HepG2 (cell line): Measurements from ENCODE around the gene VPS18. TPM values are rescaled to one million over a fixed set of nuclear protein-coding genes. Genes with fewer than 3 reads are reported as not detected.

ENCODE experiments used
- ATAC-seq: fragments of 200-7000 bp; cut with Tn5 transposase; 3 replicates; pipeline ENCODE4 v1.9.1; 2020; ENCODE audit warnings: mild to moderate bottlenecking, moderate library complexity
- BruUV-seq: library from RNA; stranded (reverse); fragments of 400-500 nt; replicated peaks from 2 replicates; lab custom pipeline; 2021; lab: Mats Ljungman, UMichigan
- CTCF ChIA-PET: fragments of 300-600 bp; formaldehyde crosslinking; extraction: SDS; loops from one replicate; lab custom pipeline; 2021; ENCODE audit warnings: low total read pairs, inconsistent platforms, low intra/inter-chr PET ratio; lab: Yijun Ruan, JAX
- POLR2A ChIA-PET: fragments of 350-600 bp; sonication (Branson Sonifier 250); formaldehyde crosslinking; loops from one replicate; lab custom pipeline; 2020; ENCODE audit warnings: antibody characterized with exemption, inconsistent platforms; lab: Yijun Ruan, JAX
- DNase-seq: peaks from one replicate; pipeline ENCODE4 v3.0.0-alpha.2; 2015; ENCODE audit warnings: low spot score
- FAIRE-seq: peaks from 3 replicates; lab custom pipeline; 2011; peaks lifted over from hg19 to GRCh38; lab: Jason Lieb, UNC
- H2AFZ ChIP-seq: one replicate; pipeline ENCODE4 v1.6.1; 2011; ENCODE audit warnings: low read length, inconsistent platforms
- H3K27ac ChIP-seq: fragments of 300-600 bp; 3 replicates; pipeline ENCODE4 v1.8.0; 2011; ENCODE audit warnings: mixed run types, mild to moderate bottlenecking, mixed read lengths, low read length, inconsistent platforms; ENCODE audit not compliant: insufficient read depth; ENCODE audit errors: extremely low read length
- H3K27me3 ChIP-seq, 2 experiments: fragments of 200-600 bp in 1 of 2; 2 replicates in 1 of 2; 3 replicates in 1 of 2; pipeline versions ENCODE4 v1.6.0 to v1.8.0; 2011; ENCODE audit warnings: low read length in 2 of 2, mild to moderate bottlenecking in 2 of 2, moderate library complexity in 2 of 2, inconsistent platforms in 1 of 2; ENCODE audit not compliant: insufficient read depth in 2 of 2, control insufficient read depth in 1 of 2
- H3K36me3 ChIP-seq, 2 experiments: fragments of 200-600 bp in 1 of 2; replicated peaks in 1 of 2; 2 replicates in 1 of 2; 3 replicates in 1 of 2; pipeline versions ENCODE4 v1.5.1 to v1.8.0; 2011; ENCODE audit warnings: low read length in 2 of 2, inconsistent platforms in 1 of 2; ENCODE audit not compliant: insufficient read depth in 2 of 2, control insufficient read depth in 1 of 2
- H3K4me1 ChIP-seq: 2 replicates; pipeline ENCODE4 v1.5.1; 2012; ENCODE audit warnings: low read length, inconsistent platforms; ENCODE audit not compliant: insufficient read depth
- H3K4me2 ChIP-seq: 2 replicates; pipeline ENCODE4 v1.6.0; 2011; ENCODE audit warnings: low read depth, low read length, inconsistent platforms
- H3K4me3 ChIP-seq, 3 experiments: fragments of 200-600 bp in 1 of 3; sonication (generic), shearing (Covaris generic) in 1 of 3; replicated peaks in 1 of 3; 2 replicates each; pipeline ENCODE4 v1.5.1; 2011 to 2016; ENCODE audit warnings: low read length in 3 of 3, inconsistent platforms in 2 of 3, low read depth in 2 of 3, mild to moderate bottlenecking in 2 of 3, control low read depth in 1 of 3, mixed read lengths in 1 of 3; ENCODE audit not compliant: insufficient read depth in 1 of 3
- H3K79me2 ChIP-seq: one replicate; pipeline ENCODE4 v1.6.1; 2011; ENCODE audit warnings: low read length, inconsistent platforms; ENCODE audit not compliant: insufficient read depth
- H3K9ac ChIP-seq: 2 replicates; pipeline ENCODE4 v1.6.0; 2011; ENCODE audit warnings: mild to moderate bottlenecking, low read depth, low read length, inconsistent platforms; ENCODE audit not compliant: insufficient read depth
- H3K9me3 ChIP-seq: 2 replicates; pipeline ENCODE4 v1.5.1; 2012; ENCODE audit warnings: mild to moderate bottlenecking, low read length
- H4K20me1 ChIP-seq: 2 replicates; pipeline ENCODE4 v1.6.0; 2011; ENCODE audit warnings: inconsistent platforms, mild to moderate bottlenecking, low read length, moderate library complexity; ENCODE audit not compliant: insufficient read depth
- CERS6 ChIP-seq: sonication (generic); formaldehyde crosslinking; IDR thresholded peaks from 2 replicates; pipeline ENCODE4 v1.5.0; 2020; ENCODE audit warnings: missing genetic modification reagents
- NFATC3 ChIP-seq: sonication (generic); formaldehyde crosslinking; IDR thresholded peaks from 2 replicates; pipeline ENCODE4 v1.5.1; 2020; ENCODE audit warnings: mild to moderate bottlenecking, missing genetic modification reagents
- WGBS: methylation state at CpG from one replicate; pipeline ENCODE4 v1.1.6; 2017; ENCODE audit warnings: low lambda C conversion rate; 5-methylcytosine and 5-hydroxymethylcytosine counted together
- in situ Hi-C: cut with HindIII; loops from 2 replicates; pipeline ENCODE4 v1.10.0; 2017; ENCODE audit warnings: low pct_unique_long_range_greater_than_20kb; ENCODE audit not compliant: extremely low pct_ligation_motif_present
- intact Hi-C: fragments of 100-400 bp; cut with micrococcal nuclease; formaldehyde crosslinking; loops from one replicate; pipeline ENCODE4 v1.10.0; 2022; ENCODE audit not compliant: unreplicated experiment
- polyA plus RNA-seq, 8 experiments: library from polyadenylated mRNA; depleted of rRNA in 3 of 8; stranded (reverse) in 7 of 8; unstranded in 1 of 8; fragments of >200 nt; fragmentation: Illumina TruSeq in 4 of 8; extraction: Trizol in 4 of 8; gene quantifications; 2 replicates each; pipeline versions ENCODE4 v1.2.1 to v1.2.3, GENCODE V29; 2011 to 2016; ENCODE audit warnings: low read depth in 4 of 8, missing spikeins in 1 of 8, mixed read lengths in 1 of 8; ENCODE audit not compliant: insufficient read depth in 1 of 8
- total RNA-seq, 5 experiments: library from RNA; depleted of rRNA; stranded (reverse); fragments of >200 nt; fragmentation: Illumina TruSeq; extraction: Trizol; gene quantifications; 2 replicates each; pipeline ENCODE4 v1.2.3, GENCODE V29; 2016; ENCODE audit warnings: low read depth in 1 of 5

Gene VPS18
- total and polyA plus RNA-seq, 2 of the 13 experiments (the other 11 are each of a cell fraction or from before 2014, with no cell fraction given), result 5.8 to 17.0 TPM

GRCh38 chr15:40879609-40880008 is 14.6 kb upstream of the VPS18 start:
- Histone ChIP-seq H3K4me3 (no peak overlapping the region), H3K79me2 (no peaks in the 10 kb centered on the region), H3K27me3 (peaks cover 0 to 3% of the 10 kb centered on the region in 2 experiments; a peak in 2 of 5 replicates), H3K4me2 (no peak overlapping the region), H4K20me1 (no peaks in the 10 kb centered on the region), H2AFZ (no peak overlapping the region), H3K36me3 (no peaks in the 10 kb centered on the region), H3K9ac (no peak overlapping the region), H3K27ac (no peak overlapping the region)
- no peak for ATAC-seq
- intact Hi-C loops (no loop called here), in situ Hi-C loops (no loop called here)
- POLR2A ChIA-PET, result no interaction called here
- no peak for DNase-seq
- 32% methylated on average over 6 of the region's 6 CpGs for WGBS
- no peak for FAIRE-seq
- CTCF ChIA-PET, result no interaction called here
- TF ChIP-seq NFATC3 (CRISPR knock-in tag), result no peak
- TF ChIP-seq, all 625 proteins: peak for 0
- H3K9me3 ChIP-seq, result no peaks in the 10 kb centered on the region
- peaks cover 3% of the 10 kb centered on the region for H3K4me1 ChIP-seq
- BruUV-seq, result no TSS peak

- in situ Hi-C loops (no loop called here), intact Hi-C loops (no loop called here)
- no peak for TF ChIP-seq CERS6 (CRISPR knock-in tag)
- H3K27ac ChIP-seq, result no peak overlapping the region
- no peaks in the 10 kb centered on the region for H3K9me3 ChIP-seq
- FAIRE-seq (no peak), ATAC-seq (no peak), DNase-seq (no peak)
- WGBS, result 52% methylated on average over 6 of the region's 6 CpGs
- H4K20me1 ChIP-seq, result no peaks in the 10 kb centered on the region
- CTCF ChIA-PET, result no interaction called here
- no peaks in the 10 kb centered on the region for H3K36me3 ChIP-seq
- H3K4me1 ChIP-seq, result no peaks in the 10 kb centered on the region
- peaks cover 0 to 3% of the 10 kb centered on the region in 2 experiments; a peak in 2 of 5 replicates for H3K27me3 ChIP-seq
- no peak overlapping the region for H3K9ac ChIP-seq
- no peak overlapping the region for H2AFZ ChIP-seq
- POLR2A ChIA-PET, result no interaction called here
- H3K79me2 ChIP-seq, result no peaks in the 10 kb centered on the region
- no TSS peak for BruUV-seq
- no peak overlapping the region for H3K4me3 ChIP-seq
- no peak overlapping the region for H3K4me2 ChIP-seq
Observed at GRCh38 chr15:40881351-40881750, 12.9 kb upstream of the VPS18 start.
